HPDE6-E6E7 (cell line): ENCODE measurements around the gene PHACTR1.

Experiments
- DNase-seq: peaks from one replicate; pipeline ENCODE4 v3.0.0; 2011; ENCODE audit warnings: missing footprints; ENCODE audit errors: extremely low spot score

Gene PHACTR1

GRCh38 chr6:13026557-13026956 lies 310.0 kb downstream of the PHACTR1 start:
- DNase-seq: no peak

- no peak for DNase-seq
Measured at GRCh38 chr6:13027207-13027606, 310.6 kb downstream of the PHACTR1 start.

- no peak for DNase-seq
Measured at GRCh38 chr6:13030396-13030795, 313.8 kb downstream of the PHACTR1 start.

- DNase-seq: no peak
Measured at GRCh38 chr6:13032566-13032965, 316.0 kb downstream of the PHACTR1 start.

GRCh38 chr6:13033145-13033544 lies 316.6 kb downstream of the PHACTR1 start:
- DNase-seq: no peak

GRCh38 chr6:13034316-13034715 lies 317.7 kb downstream of the PHACTR1 start:
- no peak for DNase-seq

- no peak for DNase-seq
Measured at GRCh38 chr6:13035606-13036005, 319.0 kb downstream of the PHACTR1 start.

GRCh38 chr6:13038315-13038714 lies 321.7 kb downstream of the PHACTR1 start:
- DNase-seq: no peak

- DNase-seq: no peak
Measured at GRCh38 chr6:13038741-13039190, 322.2 kb downstream of the PHACTR1 start.

- DNase-seq: no peak
Measured at GRCh38 chr6:13044390-13044789, 327.8 kb downstream of the PHACTR1 start.

GRCh38 chr6:13044896-13045295 lies 328.3 kb downstream of the PHACTR1 start:
- DNase-seq: no peak

- DNase-seq: no peak
Measured at GRCh38 chr6:13045676-13046075, 329.1 kb downstream of the PHACTR1 start.

- no peak for DNase-seq
Measured at GRCh38 chr6:13046084-13046483, 329.5 kb downstream of the PHACTR1 start.

- DNase-seq: no peak
Measured at GRCh38 chr6:13048113-13048512, 331.5 kb downstream of the PHACTR1 start.

GRCh38 chr6:13049666-13050254 lies 333.2 kb downstream of the PHACTR1 start:
- no peak for DNase-seq

- no peak for DNase-seq
Measured at GRCh38 chr6:13053006-13053461, 336.5 kb downstream of the PHACTR1 start.

GRCh38 chr6:13058051-13058450 lies 341.5 kb downstream of the PHACTR1 start:
- no peak for DNase-seq

- no peak for DNase-seq
Measured at GRCh38 chr6:13059026-13059425, 342.5 kb downstream of the PHACTR1 start.

- DNase-seq: no peak
Measured at GRCh38 chr6:13063300-13063918, 346.8 kb downstream of the PHACTR1 start.

GRCh38 chr6:13065581-13065980 lies 349.0 kb downstream of the PHACTR1 start:
- DNase-seq: no peak

GRCh38 chr6:13066050-13066449 lies 349.5 kb downstream of the PHACTR1 start:
- no peak for DNase-seq

GRCh38 chr6:13066820-13067219 lies 350.3 kb downstream of the PHACTR1 start:
- no peak for DNase-seq

- no peak for DNase-seq
Measured at GRCh38 chr6:13068586-13069210, 352.1 kb downstream of the PHACTR1 start.
